ENCODE measurements around the gene LCE1E.

The LCE1E gene

DNA sequence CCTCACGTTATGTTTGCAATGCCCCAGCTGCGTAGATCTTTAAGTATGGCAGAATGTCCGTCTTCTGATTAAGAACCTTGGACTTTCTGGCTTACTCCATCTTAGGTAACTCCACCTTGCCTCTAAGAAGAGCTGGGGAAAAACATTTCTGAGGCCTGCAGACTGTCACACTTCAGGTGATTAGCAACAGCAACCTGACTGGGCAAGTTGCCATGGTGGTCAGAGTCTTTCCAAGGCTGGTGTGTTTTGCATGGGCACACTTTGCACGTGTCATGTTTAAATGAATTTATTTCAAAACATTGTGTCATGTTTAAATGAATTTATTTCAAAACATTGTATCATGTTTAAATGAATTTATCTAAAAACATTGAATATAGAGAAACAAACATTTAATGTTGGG is 27.4 kb upstream of the LCE1E start:
- POLR2A ChIA-PET = no interaction called here
- CTCF ChIA-PET = interaction anchor here (2.1 kb wide), 1 partner anchor 19 kb away, joined by 5 read pairs; no protein-coding TSS in a partner anchor
- no peak for DNase-seq (ENCODE audit: extremely low spot score)
- TF ChIP-seq, protein P1, sequence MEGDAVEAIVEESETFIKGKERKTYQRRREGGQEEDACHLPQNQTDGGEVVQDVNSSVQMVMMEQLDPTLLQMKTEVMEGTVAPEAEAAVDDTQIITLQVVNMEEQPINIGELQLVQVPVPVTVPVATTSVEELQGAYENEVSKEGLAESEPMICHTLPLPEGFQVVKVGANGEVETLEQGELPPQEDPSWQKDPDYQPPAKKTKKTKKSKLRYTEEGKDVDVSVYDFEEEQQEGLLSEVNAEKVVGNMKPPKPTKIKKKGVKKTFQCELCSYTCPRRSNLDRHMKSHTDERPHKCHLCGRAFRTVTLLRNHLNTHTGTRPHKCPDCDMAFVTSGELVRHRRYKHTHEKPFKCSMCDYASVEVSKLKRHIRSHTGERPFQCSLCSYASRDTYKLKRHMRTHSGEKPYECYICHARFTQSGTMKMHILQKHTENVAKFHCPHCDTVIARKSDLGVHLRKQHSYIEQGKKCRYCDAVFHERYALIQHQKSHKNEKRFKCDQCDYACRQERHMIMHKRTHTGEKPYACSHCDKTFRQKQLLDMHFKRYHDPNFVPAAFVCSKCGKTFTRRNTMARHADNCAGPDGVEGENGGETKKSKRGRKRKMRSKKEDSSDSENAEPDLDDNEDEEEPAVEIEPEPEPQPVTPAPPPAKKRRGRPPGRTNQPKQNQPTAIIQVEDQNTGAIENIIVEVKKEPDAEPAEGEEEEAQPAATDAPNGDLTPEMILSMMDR (IDR thresholded peaks at IDR 0.05; ENCODE audit: control extremely low read depth, extremely low read depth, low read depth, missing control alignments) = no peak

DNA sequence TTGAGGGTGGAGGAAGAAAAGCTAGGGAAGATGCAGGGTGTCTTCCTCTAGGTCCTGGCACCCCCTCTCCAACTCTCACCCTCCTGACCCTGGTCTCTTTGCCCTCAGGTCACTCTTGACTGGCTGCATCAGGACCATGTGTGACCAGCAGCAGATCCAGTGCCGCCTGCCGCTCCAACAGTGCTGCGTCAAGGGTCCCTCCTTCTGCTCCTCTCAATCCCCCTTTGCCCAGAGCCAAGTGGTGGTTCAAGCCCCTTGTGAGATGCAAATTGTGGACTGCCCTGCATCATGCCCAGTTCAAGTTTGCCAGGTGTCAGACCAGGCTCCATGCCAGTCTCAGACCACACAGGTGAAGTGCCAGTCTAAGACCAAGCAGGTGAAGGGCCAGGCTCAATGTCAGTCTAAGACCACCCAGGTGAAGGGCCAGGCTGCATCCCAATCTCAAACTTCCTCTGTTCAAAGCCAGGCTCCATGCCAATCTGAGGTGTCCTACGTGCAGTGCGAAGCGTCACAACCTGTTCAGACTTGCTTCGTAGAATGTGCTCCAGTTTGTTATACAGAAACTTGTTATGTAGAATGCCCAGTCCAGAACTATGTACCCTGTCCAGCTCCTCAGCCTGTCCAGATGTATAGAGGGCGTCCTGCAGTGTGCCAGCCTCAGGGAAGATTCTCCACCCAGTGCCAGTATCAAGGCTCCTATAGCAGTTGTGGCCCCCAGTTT is 26.4 kb upstream of the LCE1E start:
- ChIA-PET POLR2A (no interaction called here), CTCF (interaction anchor here (0.8 to 2.1 kb wide), 2 partner anchors 15 to 18 kb away, joined by 3 to 5 read pairs; no protein-coding TSS in a partner anchor)
- DNase-seq (ENCODE audit: extremely low spot score) = no peak
- TF ChIP-seq, protein P1 (IDR thresholded peaks at IDR 0.05; ENCODE audit: control extremely low read depth, extremely low read depth, low read depth, missing control alignments) = no peak

DNA sequence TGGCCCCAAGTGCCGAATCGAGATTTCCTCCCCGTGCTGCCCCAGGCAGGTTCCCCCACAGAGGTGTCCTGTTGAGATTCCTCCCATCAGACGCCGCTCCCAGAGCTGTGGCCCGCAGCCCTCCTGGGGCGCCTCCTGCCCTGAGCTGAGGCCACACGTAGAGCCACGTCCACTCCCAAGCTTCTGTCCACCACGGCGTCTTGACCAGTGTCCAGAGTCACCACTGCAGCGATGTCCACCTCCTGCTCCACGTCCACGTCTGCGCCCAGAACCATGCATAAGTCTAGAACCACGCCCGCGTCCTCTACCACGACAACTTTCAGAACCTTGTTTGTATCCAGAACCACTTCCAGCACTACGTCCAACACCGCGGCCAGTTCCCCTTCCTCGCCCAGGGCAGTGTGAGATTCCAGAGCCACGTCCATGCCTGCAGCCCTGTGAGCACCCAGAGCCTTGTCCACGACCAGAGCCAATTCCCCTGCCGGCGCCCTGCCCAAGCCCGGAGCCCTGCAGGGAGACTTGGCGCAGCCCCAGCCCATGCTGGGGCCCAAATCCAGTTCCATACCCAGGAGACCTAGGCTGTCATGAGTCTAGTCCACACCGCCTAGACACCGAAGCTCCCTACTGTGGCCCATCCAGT is 25.4 kb upstream of the LCE1E start:
- POLR2A ChIA-PET = no interaction called here
- CTCF ChIA-PET = interaction anchor here (0.8 to 2.1 kb wide), 2 partner anchors 16 to 17 kb away, joined by 3 to 5 read pairs; no protein-coding TSS in a partner anchor
- TF ChIP-seq, protein P1 (IDR thresholded peaks at IDR 0.05; ENCODE audit: control extremely low read depth, extremely low read depth, low read depth, missing control alignments) = no peak
- DNase-seq (ENCODE audit: extremely low spot score) = no peak

DNA sequence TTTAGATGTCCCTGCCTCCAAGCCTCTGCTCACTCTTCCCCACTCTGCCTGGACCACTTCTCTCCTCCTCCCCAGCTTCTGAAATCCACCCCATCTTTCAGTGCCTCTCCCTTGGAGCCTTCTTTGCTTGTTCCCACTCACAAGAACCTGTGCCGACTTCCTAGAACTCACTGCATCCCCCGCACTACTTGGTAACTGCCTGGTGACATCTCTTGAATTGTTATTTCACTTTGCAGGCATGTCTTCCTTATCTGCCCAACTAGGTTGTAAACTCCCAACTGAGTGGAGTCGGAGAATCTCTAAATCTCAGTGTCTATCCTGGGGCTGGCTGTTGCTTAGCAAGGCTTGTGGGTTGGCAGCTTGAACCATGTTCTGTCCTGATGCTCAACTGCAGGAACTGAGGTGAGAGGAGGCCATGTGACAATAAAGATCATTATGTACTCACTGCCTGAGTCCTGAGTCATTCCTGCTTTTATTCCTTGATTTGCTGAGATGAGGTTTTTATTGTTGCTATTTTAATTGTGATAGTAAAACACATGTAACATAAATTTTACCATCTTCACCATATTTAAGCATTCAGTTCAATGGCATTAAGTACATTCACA is 24.3 kb upstream of the LCE1E start:
- no peak for DNase-seq (ENCODE audit: extremely low spot score)
- TF ChIP-seq, protein P1 (IDR thresholded peaks at IDR 0.05; ENCODE audit: control extremely low read depth, extremely low read depth, low read depth, missing control alignments) = no peak
- CTCF ChIA-PET = no interaction called here
- POLR2A ChIA-PET = no interaction called here

DNA sequence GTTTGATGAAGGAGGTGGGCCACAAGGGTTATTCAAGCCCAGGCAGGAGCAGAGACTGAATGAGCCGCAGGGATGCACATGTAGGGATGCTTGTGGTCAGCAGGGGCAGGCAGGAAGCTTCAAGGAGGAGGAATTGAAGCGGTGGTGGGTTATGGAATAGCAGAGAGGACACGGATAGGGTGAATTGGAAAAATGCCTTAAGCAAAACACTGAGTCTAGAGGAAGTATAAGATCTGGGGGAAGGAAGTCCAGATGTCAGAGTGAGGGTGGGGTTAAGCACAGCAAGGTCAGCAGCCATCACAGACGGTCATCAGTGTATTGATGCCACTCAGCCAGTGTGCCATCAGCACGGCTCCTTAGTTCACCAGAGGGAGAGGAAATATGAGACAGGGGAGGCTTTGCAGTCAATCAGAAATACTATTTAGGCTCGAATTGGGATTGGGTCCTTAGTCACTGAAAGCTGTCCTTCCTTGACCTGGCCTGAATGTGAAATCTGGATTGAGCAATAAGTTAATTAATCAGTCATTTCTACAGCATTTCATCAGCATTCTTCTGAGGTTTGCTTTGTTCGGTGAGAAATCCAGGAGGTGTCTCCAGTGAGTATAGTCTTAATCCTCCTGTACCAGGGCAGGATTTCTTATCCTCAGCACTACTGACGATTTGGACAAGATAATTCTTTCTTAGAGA is 17.1 kb upstream of the LCE1E start:
- DNase-seq (ENCODE audit: extremely low spot score) = no peak
- CTCF ChIA-PET = interaction anchor here (1.0 kb wide), 1 partner anchor 8 kb away, joined by 4 read pairs; no protein-coding TSS in a partner anchor
- TF ChIP-seq, protein P1 (IDR thresholded peaks at IDR 0.05; ENCODE audit: control extremely low read depth, extremely low read depth, low read depth, missing control alignments) = no peak
- POLR2A ChIA-PET = no interaction called here

DNA sequence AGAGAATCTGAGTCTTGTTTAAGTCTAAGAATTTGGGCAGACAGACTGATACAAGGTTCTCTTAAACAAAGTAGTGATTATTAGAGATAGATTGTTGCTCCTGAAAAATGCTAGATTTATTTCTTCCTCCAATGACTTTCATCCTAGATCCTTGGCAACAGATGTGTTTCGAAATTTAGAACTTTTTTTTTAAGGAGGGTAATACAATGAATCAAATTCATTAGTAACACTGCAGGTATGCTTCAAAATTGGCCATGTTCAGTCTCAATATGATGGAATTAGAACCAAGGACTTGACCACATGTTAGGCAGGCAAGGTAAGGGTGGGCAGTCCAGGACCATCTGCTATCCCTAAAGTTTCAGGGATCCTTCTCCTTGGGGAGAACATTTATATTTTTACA is 15.6 kb upstream of the LCE1E start:
- POLR2A ChIA-PET = no interaction called here
- TF ChIP-seq, protein P1 (IDR thresholded peaks at IDR 0.05; ENCODE audit: control extremely low read depth, extremely low read depth, low read depth, missing control alignments) = no peak
- DNase-seq (ENCODE audit: extremely low spot score) = no peak
- CTCF ChIA-PET = no interaction called here
